Endothelial cell of umbilical vein (primary cell): ENCODE data around the gene PPM1J. TPM values are rescaled to one million over a fixed set of nuclear protein-coding genes. Genes with fewer than 3 reads are reported as not detected.

Experiments
- BruUV-seq: library from RNA; stranded (reverse); fragments of 400-500 nt; replicated peaks from 2 replicates; lab custom pipeline; 2021; lab: Mats Ljungman, UMichigan
- CTCF ChIA-PET: fragments of 300-600, 350-600 bp; sonication (Branson Sonifier 250); formaldehyde crosslinking; loops from one replicate; lab custom pipeline; 2021; ENCODE audit warnings: antibody characterized with exemption, inconsistent platforms; lab: Charles Lee
- POLR2A ChIA-PET: fragments of 300-600, 350-600 bp; sonication (Branson Sonifier 250); formaldehyde crosslinking; loops from one replicate; lab custom pipeline; 2021; ENCODE audit warnings: antibody characterized with exemption, inconsistent platforms; lab: Charles Lee
- DNase-seq: peaks from one replicate; pipeline ENCODE4 v3.0.0-alpha.2; 2011; ENCODE audit warnings: low read depth, low spot score
- FAIRE-seq: peaks from 2 replicates; lab custom pipeline; 2011; peaks lifted over from hg19 to GRCh38; lab: Jason Lieb, UNC
- H2AFZ ChIP-seq: 2 replicates; pipeline ENCODE4 v1.6.0; 2012; ENCODE audit warnings: low read depth, low read length, control low read depth, inconsistent platforms
- H3K27ac ChIP-seq: 2 replicates; pipeline ENCODE4 v1.5.1; 2011; ENCODE audit warnings: low read depth, mild to moderate bottlenecking, control low read depth, low read length, moderate library complexity; ENCODE audit not compliant: insufficient read depth
- H3K27me3 ChIP-seq, 2 experiments: 2 replicates each; pipeline versions ENCODE4 v1.6.0 to v1.6.1; 2011; ENCODE audit warnings: low read length in 2 of 2, mixed read lengths in 1 of 2; ENCODE audit not compliant: control insufficient read depth in 2 of 2, insufficient read depth in 2 of 2
- H3K36me3 ChIP-seq, 2 experiments: 2 replicates in 1 of 2; 3 replicates in 1 of 2; pipeline ENCODE4 v1.5.1; 2011; ENCODE audit warnings: low read length in 2 of 2, mild to moderate bottlenecking in 1 of 2, moderate library complexity in 1 of 2; ENCODE audit not compliant: control insufficient read depth in 2 of 2, insufficient read depth in 2 of 2; ENCODE audit errors: extremely low read depth in 1 of 2
- H3K4me1 ChIP-seq: 3 replicates; pipeline ENCODE4 v1.5.1; 2011; ENCODE audit warnings: mild to moderate bottlenecking, low read length; ENCODE audit not compliant: control insufficient read depth, insufficient read depth; ENCODE audit errors: extremely low read depth
- H3K4me2 ChIP-seq: 2 replicates; pipeline ENCODE4 v1.6.1; 2011; ENCODE audit warnings: low read length, control low read depth, mixed read lengths; ENCODE audit not compliant: insufficient read depth
- H3K4me3 ChIP-seq, 3 experiments: fragments of 200-600 bp in 1 of 3; sonication (generic), shearing (Covaris generic) in 1 of 3; replicated peaks in 1 of 3; 2 replicates each; pipeline ENCODE4 v1.5.1; 2011 to 2016; ENCODE audit warnings: control low read depth in 3 of 3, low read length in 3 of 3, mild to moderate bottlenecking in 2 of 3, inconsistent platforms in 1 of 3, low read depth in 1 of 3, moderate library complexity in 1 of 3; ENCODE audit not compliant: insufficient read depth in 1 of 3
- H3K79me2 ChIP-seq: 2 replicates; pipeline ENCODE4 v1.6.0; 2012; ENCODE audit warnings: low read length, inconsistent platforms; ENCODE audit not compliant: control insufficient read depth, insufficient read depth
- H3K9ac ChIP-seq: replicated peaks from 2 replicates; pipeline ENCODE3; 2011; ENCODE audit warnings: low read length, control low read depth; ENCODE audit not compliant: insufficient read depth; ENCODE audit errors: extremely low read depth
- H3K9me1 ChIP-seq: replicated peaks from 3 replicates; pipeline ENCODE4 v1.6.0; 2011; ENCODE audit warnings: mild to moderate bottlenecking, low read length; ENCODE audit not compliant: control insufficient read depth, insufficient read depth; ENCODE audit errors: extremely low read depth
- H3K9me3 ChIP-seq: replicated peaks from 2 replicates; pipeline ENCODE4 v1.5.1; 2012; ENCODE audit warnings: low read length, inconsistent platforms; ENCODE audit not compliant: control insufficient read depth, insufficient read depth
- H4K20me1 ChIP-seq: replicated peaks from 2 replicates; pipeline ENCODE3; 2011; ENCODE audit warnings: mild to moderate bottlenecking, low read length; ENCODE audit not compliant: control insufficient read depth, insufficient read depth; ENCODE audit errors: extremely low read depth
- EZH2 ChIP-seq: IDR thresholded peaks from 2 replicates; pipeline ENCODE4 v1.6.1; 2012; ENCODE audit warnings: borderline replicate concordance, low read depth, mild to moderate bottlenecking, moderate library complexity, low read length, inconsistent platforms; ENCODE audit not compliant: severe bottlenecking
- FOS ChIP-seq: IDR thresholded peaks from 2 replicates; pipeline ENCODE4 v1.6.1; 2011; ENCODE audit warnings: mild to moderate bottlenecking, low read length, moderate library complexity, borderline replicate concordance; ENCODE audit not compliant: insufficient read depth
- GATA2 ChIP-seq: IDR thresholded peaks from 2 replicates; pipeline ENCODE4 v1.7.0; 2011; ENCODE audit warnings: low read depth, mild to moderate bottlenecking, moderate library complexity, mixed read lengths, low read length; ENCODE audit not compliant: insufficient read length, insufficient read depth
- JUN ChIP-seq: IDR thresholded peaks from 2 replicates; pipeline ENCODE4 v1.6.1; 2011; ENCODE audit warnings: borderline replicate concordance, low read depth; ENCODE audit not compliant: insufficient read length, insufficient read depth
- MYC ChIP-seq: IDR thresholded peaks from one replicate; pipeline ENCODE4 v1.6.1; 2011; ENCODE audit warnings: mild to moderate bottlenecking, low read depth, low read length
- POLR2A ChIP-seq: IDR thresholded peaks from 2 replicates; pipeline ENCODE4 v1.6.1; 2012; ENCODE audit warnings: low read depth, mild to moderate bottlenecking, control low read depth, low read length
- POLR2AphosphoS5 ChIP-seq: IDR thresholded peaks from 2 replicates; pipeline ENCODE4 v1.6.1; 2012; ENCODE audit warnings: low read depth, mild to moderate bottlenecking, control low read depth, low read length, moderate library complexity; ENCODE audit not compliant: insufficient read depth
- dilution Hi-C: fragments of 300-500 bp; cut with MboI; formaldehyde crosslinking; loops from one replicate; pipeline ENCODE4 v1.15.0; 2019; ENCODE audit warnings: low sequenced_read_pairs; ENCODE audit not compliant: extremely low pct_ligation_motif_present
- intact Hi-C: fragments of 100-400 bp; cut with micrococcal nuclease; formaldehyde crosslinking; loops from one replicate; pipeline ENCODE4 v1.10.0; 2022
- polyA plus RNA-seq, 4 experiments: library from polyadenylated mRNA; depleted of rRNA in 3 of 4; stranded (reverse) in 3 of 4; unstranded in 1 of 4; fragments of >200 nt; gene quantifications; 2 replicates each; pipeline versions ENCODE4 v1.2.1 to v1.2.3, GENCODE V29; 2011 to 2012; ENCODE audit warnings: missing spikeins in 1 of 4
- total RNA-seq: library from RNA; stranded (reverse); gene quantifications from 2 replicates; pipeline ENCODE4 v1.2.3, GENCODE V29; 2021
- TF ChIP-seq, protein P1 (sequence below), 2 donors: IDR thresholded peaks; 1 replicate in 1 of 2; 2 replicates in 1 of 2; pipeline ENCODE4 v1.5.1; 2011; ENCODE audit warnings: low read length in 2 of 2, mild to moderate bottlenecking in 2 of 2, moderate library complexity in 2 of 2, control low read depth in 1 of 2, inconsistent platforms in 1 of 2, low read depth in 1 of 2; ENCODE audit not compliant: insufficient read depth in 1 of 2; ENCODE audit errors: extremely low read depth in 1 of 2
- TF ChIP-seq, protein P2 (sequence below): IDR thresholded peaks from 2 replicates; pipeline ENCODE4 v1.6.1; 2011; ENCODE audit not compliant: insufficient read depth, insufficient read length

Gene PPM1J
- total and polyA plus RNA-seq, 2 donors (not counting 3 experiments of a cell fraction or from before 2014, with no cell fraction given) = 1.7 to 3.1 TPM

DNA sequence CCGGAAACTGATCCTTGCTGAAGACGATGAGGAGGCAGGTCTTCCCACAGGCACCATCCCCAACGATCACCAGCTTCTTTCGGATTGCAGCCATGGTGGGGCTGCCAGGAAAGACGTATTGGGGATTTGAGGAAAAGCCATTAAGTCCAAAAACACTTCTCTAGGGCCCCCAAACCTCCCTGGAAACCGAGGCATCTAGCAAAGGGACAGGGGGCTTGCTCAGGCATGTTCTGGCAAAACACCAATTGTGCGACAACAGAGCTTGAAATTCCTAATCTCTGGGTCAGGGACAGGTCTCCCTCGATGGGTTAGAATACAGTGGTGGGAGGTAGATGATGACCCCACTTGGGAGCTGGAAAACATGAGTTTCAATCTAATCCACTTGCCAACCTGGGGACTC is 11.4 kb downstream of the PPM1J start:
- H2AFZ ChIP-seq = no peak overlapping the region
- H3K4me2 ChIP-seq = peak overlapping the region; percentile 83
- H3K9ac ChIP-seq = no peak overlapping the region
- no TSS peak for BruUV-seq
- H4K20me1 ChIP-seq = no peaks in the 10 kb centered on the region
- peaks cover 73% of the 10 kb centered on the region for H3K4me1 ChIP-seq
- no peaks in the 10 kb centered on the region for H3K27me3 ChIP-seq
- ChIA-PET CTCF (interaction anchor here (0.9 to 2.5 kb wide), 7 partner anchors 12 to 405 kb away, joined by 3 to 15 read pairs (median 4); partner anchors contain the start of genes MOV10 and PPM1J), POLR2A (interaction anchor here (0.6 to 2.2 kb wide), 2 partner anchors 29 to 161 kb away, joined by 3 to 19 read pairs; partner anchors contain the start of gene MOV10)
- DNase-seq (no peak), FAIRE-seq (no peak)
- no peak overlapping the region for H3K4me3 ChIP-seq
- peaks cover 48% of the 10 kb centered on the region for H3K79me2 ChIP-seq
- H3K36me3 ChIP-seq = peaks cover 12 to 14% of the 10 kb centered on the region in 2 experiments
- intact Hi-C loops = loop anchor here (2.0 kb wide), 1 partner anchor 159 kb away; no protein-coding TSS in a partner anchor
- dilution Hi-C loops = no loop called here
- H3K27ac ChIP-seq = peak overlapping the region; percentile 88
- peak; percentile 20 for TF ChIP-seq POLR2AphosphoS5
- no peak for TF ChIP-seq FOS
- no peaks in the 10 kb centered on the region for H3K9me3 ChIP-seq
- no peaks in the 10 kb centered on the region for H3K9me1 ChIP-seq

DNA sequence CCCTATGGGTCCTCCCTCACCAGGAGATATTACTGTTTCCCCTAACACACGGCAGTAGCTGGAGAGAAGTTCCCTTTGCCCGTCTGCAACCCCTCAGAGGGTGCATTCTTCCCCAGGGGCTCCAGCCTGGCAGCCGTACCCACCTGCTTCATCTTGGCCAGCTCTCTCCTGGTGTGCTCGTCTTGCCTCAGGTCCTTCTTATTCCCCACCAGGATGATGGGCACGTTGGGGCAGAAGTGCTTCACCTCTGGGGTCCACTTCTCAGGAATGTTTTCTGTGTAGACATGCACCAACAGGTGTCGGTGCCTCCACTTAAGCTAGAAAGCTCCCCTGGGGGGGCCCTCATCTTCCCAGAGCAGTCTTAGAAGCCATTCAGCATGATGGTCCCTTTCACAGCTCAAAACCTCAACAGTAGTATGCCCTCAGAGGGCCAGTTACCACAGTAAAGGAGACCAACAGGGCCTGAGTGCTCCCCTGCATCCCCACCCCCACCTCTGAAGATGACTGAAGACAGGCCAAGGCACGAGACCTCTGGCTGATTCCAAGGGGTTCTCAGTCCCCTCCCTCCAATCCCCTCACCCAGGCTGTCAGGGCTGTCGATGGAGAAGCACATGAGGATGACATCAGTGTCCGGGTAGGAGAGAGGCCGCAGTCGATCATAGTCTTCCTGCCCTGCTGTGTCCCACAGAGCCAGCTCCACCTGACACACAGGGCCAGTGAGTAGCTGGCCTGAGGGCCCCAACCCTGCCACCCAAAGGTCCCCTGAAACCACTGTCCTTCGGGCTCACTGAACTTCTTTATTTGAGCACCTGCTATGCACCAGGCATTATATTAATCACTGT is 12.5 kb downstream of the PPM1J start:
- Histone ChIP-seq H4K20me1 (no peaks in the 10 kb centered on the region), H3K4me2 (peak overlapping the region; percentile 15), H3K9me1 (no peaks in the 10 kb centered on the region), H3K27ac (peak overlapping the region; percentile 88), H3K27me3 (no peaks in the 10 kb centered on the region), H3K79me2 (peaks cover 48% of the 10 kb centered on the region), H3K36me3 (peaks cover 12 to 24% of the 10 kb centered on the region in 2 experiments), H3K4me1 (peaks cover 74% of the 10 kb centered on the region), H3K9me3 (no peaks in the 10 kb centered on the region), H3K9ac (no peak overlapping the region), H3K4me3 (no peak overlapping the region), H2AFZ (no peak overlapping the region)
- TF ChIP-seq POLR2A (no peak), FOS (no peak), POLR2AphosphoS5 (no peak), EZH2 (no peak), GATA2 (no peak), JUN (no peak), MYC (no peak)
- TF ChIP-seq, protein P1, sequence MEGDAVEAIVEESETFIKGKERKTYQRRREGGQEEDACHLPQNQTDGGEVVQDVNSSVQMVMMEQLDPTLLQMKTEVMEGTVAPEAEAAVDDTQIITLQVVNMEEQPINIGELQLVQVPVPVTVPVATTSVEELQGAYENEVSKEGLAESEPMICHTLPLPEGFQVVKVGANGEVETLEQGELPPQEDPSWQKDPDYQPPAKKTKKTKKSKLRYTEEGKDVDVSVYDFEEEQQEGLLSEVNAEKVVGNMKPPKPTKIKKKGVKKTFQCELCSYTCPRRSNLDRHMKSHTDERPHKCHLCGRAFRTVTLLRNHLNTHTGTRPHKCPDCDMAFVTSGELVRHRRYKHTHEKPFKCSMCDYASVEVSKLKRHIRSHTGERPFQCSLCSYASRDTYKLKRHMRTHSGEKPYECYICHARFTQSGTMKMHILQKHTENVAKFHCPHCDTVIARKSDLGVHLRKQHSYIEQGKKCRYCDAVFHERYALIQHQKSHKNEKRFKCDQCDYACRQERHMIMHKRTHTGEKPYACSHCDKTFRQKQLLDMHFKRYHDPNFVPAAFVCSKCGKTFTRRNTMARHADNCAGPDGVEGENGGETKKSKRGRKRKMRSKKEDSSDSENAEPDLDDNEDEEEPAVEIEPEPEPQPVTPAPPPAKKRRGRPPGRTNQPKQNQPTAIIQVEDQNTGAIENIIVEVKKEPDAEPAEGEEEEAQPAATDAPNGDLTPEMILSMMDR (IDR thresholded peaks at IDR 0.05; ENCODE audit: extremely low read depth in 1 of 2, insufficient read depth in 1 of 2, low read depth in 1 of 2, low read length in 2 of 2) = no peak
- TF ChIP-seq, protein P2, sequence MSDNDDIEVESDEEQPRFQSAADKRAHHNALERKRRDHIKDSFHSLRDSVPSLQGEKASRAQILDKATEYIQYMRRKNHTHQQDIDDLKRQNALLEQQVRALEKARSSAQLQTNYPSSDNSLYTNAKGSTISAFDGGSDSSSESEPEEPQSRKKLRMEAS = no peak
- ChIA-PET POLR2A (interaction anchor here (1.0 kb wide), 1 partner anchor 12 kb away, joined by 4 read pairs; the partner anchor contains the start of gene PPM1J), CTCF (interaction anchor here (1.5 to 1.6 kb wide), 2 partner anchors 29 to 312 kb away, joined by 4 to 6 read pairs; no protein-coding TSS in a partner anchor)
- dilution Hi-C loops (no loop called here), intact Hi-C loops (no loop called here)
- BruUV-seq = no TSS peak
- FAIRE-seq (no peak), DNase-seq (no peak)
